Karpas-422 (cell line): ENCODE data around the gene SFRP4. TPM values are rescaled to one million over a fixed set of nuclear protein-coding genes. Genes with fewer than 3 reads are reported as not detected.
"Not testable (repeated sequence)": the region's sequence is repeated elsewhere in the genome, so short reads cannot be mapped to it uniquely, and the experiment has no call there.

Source experiments
- DNase-seq: peaks from one replicate; pipeline ENCODE4 v3.0.0-alpha.2; 2015
- H2AFZ ChIP-seq: fragments of 200-600 bp; sonication (generic); 2 replicates; pipeline ENCODE4 v1.6.1; 2014; ENCODE audit warnings: antibody characterized with exemption, low read length, mixed read lengths
- H3K27ac ChIP-seq: fragments of 200-600 bp; sonication (generic); 2 replicates; pipeline ENCODE4 v1.5.1; 2014; ENCODE audit warnings: mild to moderate bottlenecking, low read length, moderate library complexity
- H3K27me3 ChIP-seq: fragments of 200-600 bp; sonication (generic); 2 replicates; pipeline ENCODE4 v1.6.1; 2014; ENCODE audit warnings: low read length, mixed read lengths
- H3K36me3 ChIP-seq: fragments of 200-600 bp; sonication (generic); 2 replicates; pipeline ENCODE4 v1.6.1; 2014; ENCODE audit warnings: low read length, mixed read lengths; ENCODE audit not compliant: insufficient read depth
- H3K4me1 ChIP-seq: fragments of 200-600 bp; sonication (generic); 2 replicates; pipeline ENCODE4 v1.6.1; 2014; ENCODE audit warnings: mild to moderate bottlenecking, low read length, mixed read lengths
- H3K4me2 ChIP-seq: fragments of 200-600 bp; sonication (generic); 2 replicates; pipeline ENCODE4 v1.6.1; 2014; ENCODE audit warnings: low read length, low read depth, mild to moderate bottlenecking; ENCODE audit not compliant: poor library complexity, severe bottlenecking
- H3K4me3 ChIP-seq: fragments of 200-600 bp; sonication (generic); 2 replicates; pipeline ENCODE4 v1.5.1; 2014; ENCODE audit warnings: mild to moderate bottlenecking, antibody characterized with exemption, low read length, mixed read lengths
- H3K79me2 ChIP-seq: fragments of 200-600 bp; sonication (generic); 2 replicates; pipeline ENCODE4 v1.6.1; 2014; ENCODE audit warnings: mild to moderate bottlenecking, low read length, mixed read lengths
- H3K9ac ChIP-seq: fragments of 200-600 bp; sonication (generic); 2 replicates; pipeline ENCODE4 v1.6.0; 2014; ENCODE audit warnings: low read length
- H3K9me2 ChIP-seq: fragments of 200-600 bp; sonication (generic), shearing (Covaris generic); replicated peaks from 2 replicates; pipeline ENCODE4 v1.6.0; 2014; ENCODE audit warnings: mild to moderate bottlenecking, low read length, moderate library complexity; ENCODE audit not compliant: insufficient read depth
- H3K9me3 ChIP-seq: fragments of 300-700, 200-600 bp; sonication (generic); 2 replicates; pipeline ENCODE4 v1.6.1; 2014; ENCODE audit warnings: low read length, mixed read lengths
- H4K20me1 ChIP-seq: fragments of 200-600 bp; sonication (generic); 2 replicates; pipeline ENCODE4 v1.6.1; 2014; ENCODE audit warnings: mild to moderate bottlenecking, antibody characterized with exemption, low read length, low read depth; ENCODE audit not compliant: insufficient read depth
- total RNA-seq: library from RNA; depleted of rRNA; stranded (reverse); fragments of >200 nt; shearing (Covaris generic); gene quantifications from 2 replicates; pipeline ENCODE4 v1.2.3, GENCODE V29; 2014; ENCODE audit warnings: low replicate concordance; rRNA removed

The SFRP4 gene
- not detected in 2 replicates for total RNA-seq

DNA sequence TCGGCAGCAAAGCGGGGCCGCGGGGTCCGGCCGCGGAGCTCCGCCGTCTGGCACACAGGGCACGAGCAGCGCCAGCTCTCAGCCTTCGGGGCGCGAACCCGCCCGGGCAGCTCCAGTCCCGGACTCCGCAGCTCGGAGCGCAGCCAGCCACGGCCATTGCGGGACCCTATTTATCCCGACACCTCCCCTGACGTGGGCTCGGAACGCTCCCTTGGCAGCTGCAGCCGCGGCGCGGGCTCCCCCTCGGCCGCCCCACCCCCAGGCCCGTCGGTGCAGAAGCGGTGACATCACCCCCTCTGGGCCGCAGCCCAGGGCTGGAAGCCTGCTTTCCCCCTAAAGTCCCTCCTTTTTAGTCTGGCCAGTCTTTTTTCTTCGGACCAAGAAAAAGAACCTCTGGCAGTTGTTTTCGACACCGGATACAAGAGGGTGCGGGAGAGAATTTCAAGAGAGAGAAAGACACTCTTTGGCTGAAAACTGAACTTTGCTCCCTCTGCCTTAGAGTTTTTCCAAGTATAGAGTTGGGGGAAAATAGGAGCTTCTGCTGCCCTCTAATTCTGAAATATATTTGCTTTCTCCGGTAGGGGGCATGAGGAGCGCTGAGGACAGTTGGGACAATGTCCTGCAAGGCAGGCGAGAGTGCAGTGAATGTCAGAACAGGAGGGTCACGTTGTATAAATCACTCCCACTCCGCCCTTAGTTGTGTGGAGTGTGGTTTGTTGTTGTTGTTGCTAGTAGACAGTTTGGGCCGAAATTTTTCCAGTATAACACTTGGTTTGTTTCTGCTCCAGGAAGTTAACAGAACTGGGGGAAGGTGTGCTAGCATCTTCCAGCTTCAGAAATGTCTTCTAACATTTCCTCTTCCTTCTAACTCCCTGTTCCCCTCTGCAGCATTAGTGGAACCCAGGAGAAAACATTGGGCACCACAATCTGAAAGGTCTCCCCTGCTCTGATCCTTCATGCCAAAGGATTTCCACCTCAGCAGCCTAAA lies at the start of gene SFRP4:
Gene SFRP4 (minus strand): TSS at position 145 of the 988 bp plus-strand sequence. CDS start 280 bp downstream, outside the sequence.
- no peak within 1 kb of the TSS for H3K4me2 ChIP-seq
- no peaks in the 10 kb centered on the region for H3K79me2 ChIP-seq
- no peak within 1 kb of the TSS for H3K9ac ChIP-seq
- no peaks in the 10 kb centered on the region for H3K36me3 ChIP-seq
- no peaks in the 10 kb centered on the region for H3K9me2 ChIP-seq
- no peak within 1 kb of the TSS for H2AFZ ChIP-seq
- H3K9me3 ChIP-seq, result no peaks in the 10 kb centered on the region
- peak; percentile 72 for DNase-seq
- peaks cover 4% of the 10 kb centered on the region for H3K4me1 ChIP-seq
- no peak within 1 kb of the TSS for H3K27ac ChIP-seq
- H3K27me3 ChIP-seq, result no peaks in the 10 kb centered on the region
- no peak within 1 kb of the TSS for H3K4me3 ChIP-seq
- no peaks in the 10 kb centered on the region for H4K20me1 ChIP-seq

DNA sequence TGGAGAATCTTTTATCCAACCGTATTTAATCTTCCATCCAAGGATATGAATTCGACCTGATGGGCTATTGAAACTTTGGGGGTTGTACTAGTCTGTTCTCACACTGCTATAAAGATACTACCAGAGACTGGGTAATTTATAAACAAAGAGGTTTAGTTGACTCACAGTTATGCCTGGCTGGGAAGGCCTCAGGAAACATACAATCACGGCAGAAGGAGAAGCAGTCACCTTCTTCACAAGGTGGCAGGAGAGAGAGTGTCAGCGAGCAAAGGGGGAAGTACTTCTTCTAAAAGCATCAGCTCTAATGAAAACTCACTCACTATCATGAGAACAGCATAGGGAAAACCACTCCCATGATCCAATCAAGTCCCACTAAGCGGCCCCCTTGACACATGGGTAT lies 47.6 kb upstream of the SFRP4 start:
- H3K4me3 ChIP-seq, result no peak overlapping the region
- no peaks in the 10 kb centered on the region for H4K20me1 ChIP-seq
- no peaks in the 10 kb centered on the region for H3K9me3 ChIP-seq
- H3K9ac ChIP-seq, result no peak overlapping the region
- no peaks in the 10 kb centered on the region for H3K4me1 ChIP-seq
- no peaks in the 10 kb centered on the region for H3K36me3 ChIP-seq
- H3K79me2 ChIP-seq, result no peaks in the 10 kb centered on the region
- no peaks in the 10 kb centered on the region for H3K27me3 ChIP-seq
- H2AFZ ChIP-seq, result no peak overlapping the region
- H3K9me2 ChIP-seq, result no peaks in the 10 kb centered on the region
- DNase-seq, result no peak
- no peak overlapping the region for H3K27ac ChIP-seq
- H3K4me2 ChIP-seq, result no peak overlapping the region

- Histone ChIP-seq H3K9ac (no peak overlapping the region), H4K20me1 (no peaks in the 10 kb centered on the region)
Observed at GRCh38 chr7:37961251-37961650, 44.6 kb upstream of the SFRP4 start.

GRCh38 chr7:37960483-37960882 lies 43.9 kb upstream of the SFRP4 start:
- no peak overlapping the region for H2AFZ ChIP-seq
- H3K9me2 ChIP-seq, result no peaks in the 10 kb centered on the region

More at GRCh38 chr7:37961251-37961650, 44.6 kb upstream of the SFRP4 start:
- no peak overlapping the region for H3K4me2 ChIP-seq
- no peaks in the 10 kb centered on the region for H3K4me1 ChIP-seq
- H3K27me3 ChIP-seq, result no peaks in the 10 kb centered on the region
- H3K27ac ChIP-seq, result no peak overlapping the region
- no peak for DNase-seq
- H3K9me2 ChIP-seq, result no peaks in the 10 kb centered on the region
- no peaks in the 10 kb centered on the region for H3K79me2 ChIP-seq
- no peak overlapping the region for H2AFZ ChIP-seq
- H3K4me3 ChIP-seq, result no peak overlapping the region
- no peaks in the 10 kb centered on the region for H3K36me3 ChIP-seq
- no peaks in the 10 kb centered on the region for H3K9me3 ChIP-seq

GRCh38 chr7:37957221-37957970 lies 40.8 kb upstream of the SFRP4 start:
- H3K4me2 ChIP-seq, result no peak overlapping the region
- no peak overlapping the region for H2AFZ ChIP-seq
- H3K4me3 ChIP-seq, result no peak overlapping the region
- no peaks in the 10 kb centered on the region for H3K9me2 ChIP-seq
- H3K36me3 ChIP-seq, result no peaks in the 10 kb centered on the region
- H3K9me3 ChIP-seq, result no peaks in the 10 kb centered on the region
- no peaks in the 10 kb centered on the region for H3K4me1 ChIP-seq
- H4K20me1 ChIP-seq, result no peaks in the 10 kb centered on the region
- H3K27ac ChIP-seq, result no peak overlapping the region
- H3K79me2 ChIP-seq, result no peaks in the 10 kb centered on the region
- H3K27me3 ChIP-seq, result no peaks in the 10 kb centered on the region
- no peak overlapping the region for H3K9ac ChIP-seq
- no peak for DNase-seq

More at GRCh38 chr7:37960483-37960882, 43.9 kb upstream of the SFRP4 start:
- H3K79me2 ChIP-seq, result no peaks in the 10 kb centered on the region
- no peak overlapping the region for H3K4me2 ChIP-seq
- no peaks in the 10 kb centered on the region for H4K20me1 ChIP-seq
- H3K9me3 ChIP-seq, result no peaks in the 10 kb centered on the region
- H3K4me3 ChIP-seq, result no peak overlapping the region
- H3K27me3 ChIP-seq, result no peaks in the 10 kb centered on the region
- no peak overlapping the region for H3K27ac ChIP-seq
- H3K9ac ChIP-seq, result no peak overlapping the region
- H3K4me1 ChIP-seq, result no peaks in the 10 kb centered on the region
- no peaks in the 10 kb centered on the region for H3K36me3 ChIP-seq
- no peak for DNase-seq

DNA sequence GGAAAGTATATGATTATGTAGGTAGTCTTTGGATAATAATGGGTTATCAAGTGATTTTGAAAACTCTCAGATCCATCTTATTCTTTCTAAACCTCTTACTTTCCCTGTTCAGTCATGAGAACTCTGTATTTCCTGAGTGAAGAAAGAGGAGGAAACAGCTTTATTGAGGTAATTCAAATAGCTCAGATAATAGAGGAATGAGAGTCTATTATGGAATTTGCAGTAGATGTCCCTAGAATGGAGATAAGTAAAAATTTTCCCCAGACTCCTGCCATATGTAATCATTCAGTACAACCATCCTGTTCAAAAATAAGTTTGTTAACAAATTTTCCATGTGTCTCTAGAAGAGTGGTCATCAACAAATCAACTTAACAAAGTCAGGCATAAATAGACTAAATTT lies 40.2 kb upstream of the SFRP4 start:
- Histone ChIP-seq H2AFZ (no peak overlapping the region), H3K27ac (no peak overlapping the region), H3K36me3 (no peaks in the 10 kb centered on the region), H3K27me3 (no peaks in the 10 kb centered on the region), H3K9me2 (no peaks in the 10 kb centered on the region), H3K79me2 (no peaks in the 10 kb centered on the region), H3K4me3 (no peak overlapping the region), H3K9ac (no peak overlapping the region), H3K4me1 (no peaks in the 10 kb centered on the region), H3K9me3 (no peaks in the 10 kb centered on the region), H3K4me2 (no peak overlapping the region), H4K20me1 (no peaks in the 10 kb centered on the region)
- DNase-seq, result no peak

- not testable (repeated sequence) for H4K20me1 ChIP-seq, H3K9me2 ChIP-seq, H3K9me3 ChIP-seq
Observed at GRCh38 chr7:37954217-37954616, 37.6 kb upstream of the SFRP4 start.

DNA sequence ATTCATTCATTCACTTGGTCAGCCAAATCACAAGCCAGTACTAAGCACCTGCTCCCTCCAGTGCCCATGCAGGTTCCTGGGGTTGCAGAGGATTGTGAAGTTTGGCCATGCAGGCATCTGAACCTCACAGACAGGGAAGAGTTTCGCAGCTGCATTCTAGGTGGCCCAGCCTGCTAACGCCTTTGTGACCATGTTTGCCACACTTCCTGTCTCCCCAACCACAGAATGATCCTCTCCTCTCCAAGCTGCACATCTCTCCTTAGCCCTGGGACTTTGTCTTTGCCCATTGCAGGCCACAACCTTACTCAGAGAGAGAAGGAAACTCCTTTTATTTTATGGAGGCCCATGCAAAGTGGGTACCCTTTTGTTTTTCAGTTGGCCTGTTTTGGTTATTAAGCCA lies 35.6 kb upstream of the SFRP4 start:
- H3K9ac ChIP-seq, result no peak overlapping the region
- no peak overlapping the region for H2AFZ ChIP-seq
- H3K36me3 ChIP-seq, result no peaks in the 10 kb centered on the region
- no peaks in the 10 kb centered on the region for H3K4me1 ChIP-seq
- H3K9me2 ChIP-seq, result no peaks in the 10 kb centered on the region
- no peaks in the 10 kb centered on the region for H3K27me3 ChIP-seq
- H3K27ac ChIP-seq, result no peak overlapping the region
- no peaks in the 10 kb centered on the region for H3K9me3 ChIP-seq
- no peaks in the 10 kb centered on the region for H4K20me1 ChIP-seq
- H3K79me2 ChIP-seq, result no peaks in the 10 kb centered on the region
- no peak overlapping the region for H3K4me2 ChIP-seq
- DNase-seq, result no peak
- H3K4me3 ChIP-seq, result no peak overlapping the region

More at GRCh38 chr7:37954217-37954616, 37.6 kb upstream of the SFRP4 start:
- not testable (repeated sequence) for H3K36me3 ChIP-seq, DNase-seq, H2AFZ ChIP-seq, H3K4me1 ChIP-seq, H3K27me3 ChIP-seq, H3K4me2 ChIP-seq, H3K4me3 ChIP-seq, H3K27ac ChIP-seq, H3K79me2 ChIP-seq, H3K9ac ChIP-seq
